Activated CD4-positive, alpha-beta T cell treated with anti-CD3 and anti-CD28 coated beads, Interleukin-2, amount 50 U/mL, for 16 hours (primary cell): Measurements from ENCODE around the gene ITPKB.

Source experiments
- DNase-seq: peaks from one replicate; pipeline ENCODE4 v3.0.0-alpha.2; 2020

Gene ITPKB

DNA sequence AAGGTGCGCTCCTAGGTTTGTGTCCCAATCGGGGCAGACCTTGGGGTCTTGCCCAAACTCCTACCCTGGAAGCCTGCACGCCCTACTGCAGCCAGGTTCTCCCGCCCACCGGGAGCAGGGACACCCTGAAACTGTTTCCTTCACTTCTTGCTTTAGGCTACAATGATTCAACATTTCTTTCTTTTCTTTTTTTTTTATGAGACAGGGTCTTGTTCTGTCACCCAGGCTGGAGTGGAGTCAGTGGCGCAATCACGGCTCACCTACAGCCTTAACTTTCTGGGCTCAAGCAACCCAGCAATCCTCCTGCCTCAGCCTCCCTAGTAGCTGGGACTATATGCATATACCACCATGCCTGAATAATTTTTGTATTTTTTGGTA lies 75.8 kb downstream of the ITPKB start:
- DNase-seq = no peak

DNA sequence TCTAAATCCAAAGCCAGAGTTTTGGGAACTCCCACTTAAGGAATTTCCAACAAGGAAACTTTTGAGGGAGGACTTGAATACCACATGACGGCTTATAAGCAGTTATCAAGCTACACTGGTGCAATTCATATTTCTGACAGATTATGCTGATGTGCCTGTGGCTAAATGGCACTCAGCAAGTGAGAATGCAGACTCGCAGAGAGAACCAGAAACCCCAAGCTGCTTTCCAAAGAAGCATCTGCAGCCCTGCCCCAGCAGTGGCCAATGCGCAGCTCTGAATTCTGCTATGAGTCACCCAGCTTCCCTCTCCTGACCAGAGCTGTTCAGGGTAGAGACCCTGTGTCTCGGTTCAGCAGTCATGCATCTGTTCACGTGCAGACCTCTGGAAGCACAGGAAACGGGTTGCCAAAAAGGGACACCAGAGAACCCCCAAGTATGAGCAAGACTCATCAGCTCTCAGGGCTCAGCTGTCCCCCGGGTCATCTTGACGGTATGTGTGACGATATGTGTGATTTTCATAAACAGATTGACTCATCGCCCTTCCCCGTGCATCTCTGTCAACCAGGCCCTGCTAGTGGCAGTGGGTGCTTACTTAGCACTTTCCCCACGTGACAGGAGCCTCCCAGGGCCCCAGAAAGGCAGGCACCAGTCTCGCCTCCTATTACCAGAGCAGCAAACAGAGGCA lies 76.3 kb downstream of the ITPKB start:
- DNase-seq = peak; percentile 97

DNA sequence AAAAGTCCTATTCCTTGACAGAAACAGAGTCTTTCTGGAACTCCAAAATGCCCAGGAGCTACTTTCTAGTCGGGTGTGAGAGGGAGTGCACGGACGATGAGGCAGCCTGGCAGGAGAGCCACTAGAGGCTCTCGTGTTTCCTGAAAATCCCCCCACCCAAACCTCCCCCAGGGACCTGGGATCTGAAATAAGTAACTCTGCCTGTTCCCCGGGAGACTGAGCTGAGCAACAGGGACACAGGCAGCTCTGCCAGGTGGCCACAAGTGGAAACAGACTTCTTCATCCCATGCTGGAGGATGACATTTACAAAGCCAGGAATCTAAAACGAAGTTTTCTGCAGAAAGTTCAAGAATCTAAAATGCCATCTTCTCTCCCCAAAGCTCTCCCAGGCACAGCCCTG lies 77.1 kb downstream of the ITPKB start:
- DNase-seq = no peak

DNA sequence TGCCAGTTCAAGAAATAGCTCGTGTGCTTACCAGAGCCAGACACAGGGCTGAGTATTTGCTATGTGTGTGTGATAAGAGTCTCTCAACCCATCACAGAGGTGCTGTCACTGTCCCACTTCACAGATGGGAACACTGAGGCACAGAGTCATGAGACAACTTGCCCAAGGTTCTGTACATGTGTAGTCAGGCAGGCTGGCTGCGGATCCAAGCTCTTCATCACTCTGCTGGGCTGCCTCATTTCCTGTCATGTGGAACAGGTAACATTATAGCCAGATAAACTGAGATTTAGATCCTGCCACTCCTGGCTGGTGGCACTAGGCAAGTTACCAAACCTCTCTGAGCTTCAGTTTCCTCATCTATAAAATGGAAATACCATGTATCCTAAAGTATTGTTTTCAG lies 77.8 kb downstream of the ITPKB start:
- DNase-seq = no peak

DNA sequence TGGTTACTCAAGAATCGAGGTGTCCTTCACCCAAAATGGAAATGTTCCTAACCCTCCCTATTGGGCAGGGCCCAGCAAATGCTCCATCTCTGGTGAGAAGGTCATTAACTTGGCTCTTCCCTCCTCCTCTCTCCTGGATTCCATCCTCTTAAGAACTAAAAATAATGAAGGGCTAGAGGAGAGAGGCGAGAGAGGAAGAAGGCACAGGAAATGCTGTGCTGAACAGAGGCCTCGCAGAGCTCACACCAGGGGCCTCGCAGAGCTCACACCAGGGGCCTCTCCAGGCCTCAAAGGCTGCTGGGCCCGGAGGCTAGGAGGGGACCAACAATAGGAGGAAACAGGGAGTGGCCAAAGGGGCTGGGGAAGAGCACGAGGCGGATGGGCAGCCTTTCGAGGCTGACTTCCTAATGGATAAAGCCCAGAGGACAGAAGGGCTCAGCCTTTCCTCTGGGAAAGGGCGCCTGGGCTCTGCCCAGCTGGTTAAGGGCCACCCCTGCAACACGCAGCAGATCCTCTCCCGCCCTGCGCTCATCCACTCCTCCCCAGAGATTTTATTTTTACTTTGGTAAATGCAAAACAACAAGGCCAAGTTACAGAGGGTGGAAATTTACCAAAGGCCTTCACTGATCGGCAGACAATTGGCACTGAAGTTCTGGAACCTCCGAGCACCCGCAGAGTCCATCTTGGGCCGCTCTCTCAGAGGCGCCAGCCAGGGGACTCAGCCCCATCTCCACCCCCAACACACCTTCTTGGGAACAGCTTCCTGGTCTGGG lies 78.5 kb downstream of the ITPKB start:
- DNase-seq = no peak

DNA sequence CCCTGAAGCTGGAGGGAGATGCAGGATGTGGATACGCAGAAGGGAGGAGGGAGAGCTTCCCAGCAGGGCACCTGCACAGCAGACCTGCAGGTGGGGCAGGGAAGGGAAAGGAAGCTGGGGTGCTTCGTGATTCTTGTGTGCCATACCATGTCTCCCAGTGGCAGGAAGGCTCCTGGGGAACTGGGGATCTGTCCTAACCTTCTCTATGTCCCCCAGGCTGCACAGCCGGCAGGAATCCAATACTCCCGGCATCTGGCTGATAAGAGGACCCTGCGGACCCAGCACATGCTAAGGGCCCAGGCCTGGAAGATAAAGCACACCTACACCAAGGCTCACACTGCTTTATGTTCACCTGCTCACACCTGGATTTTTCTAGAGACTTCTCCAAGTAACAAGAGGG lies 79.4 kb downstream of the ITPKB start:
- no peak for DNase-seq

DNA sequence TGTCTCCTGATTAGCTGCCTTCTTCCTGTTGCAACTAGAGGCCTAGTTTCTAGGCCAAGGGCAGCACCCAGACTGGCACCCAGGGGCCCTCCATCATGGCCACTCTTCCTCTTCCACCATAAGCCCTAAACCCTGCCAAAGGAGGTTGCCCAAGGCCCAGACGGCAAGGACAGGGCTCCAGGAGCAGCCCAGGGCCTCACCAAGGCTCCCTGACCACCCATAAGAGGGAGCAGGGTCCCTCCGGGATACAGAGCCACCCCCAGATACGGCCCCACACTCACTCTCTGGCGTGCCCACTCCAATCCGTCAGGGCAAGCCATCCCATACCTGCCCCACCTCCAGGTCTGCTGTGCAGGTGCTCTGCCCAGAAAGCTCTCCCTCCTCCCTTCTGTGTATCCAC lies 79.9 kb downstream of the ITPKB start:
- DNase-seq = no peak

DNA sequence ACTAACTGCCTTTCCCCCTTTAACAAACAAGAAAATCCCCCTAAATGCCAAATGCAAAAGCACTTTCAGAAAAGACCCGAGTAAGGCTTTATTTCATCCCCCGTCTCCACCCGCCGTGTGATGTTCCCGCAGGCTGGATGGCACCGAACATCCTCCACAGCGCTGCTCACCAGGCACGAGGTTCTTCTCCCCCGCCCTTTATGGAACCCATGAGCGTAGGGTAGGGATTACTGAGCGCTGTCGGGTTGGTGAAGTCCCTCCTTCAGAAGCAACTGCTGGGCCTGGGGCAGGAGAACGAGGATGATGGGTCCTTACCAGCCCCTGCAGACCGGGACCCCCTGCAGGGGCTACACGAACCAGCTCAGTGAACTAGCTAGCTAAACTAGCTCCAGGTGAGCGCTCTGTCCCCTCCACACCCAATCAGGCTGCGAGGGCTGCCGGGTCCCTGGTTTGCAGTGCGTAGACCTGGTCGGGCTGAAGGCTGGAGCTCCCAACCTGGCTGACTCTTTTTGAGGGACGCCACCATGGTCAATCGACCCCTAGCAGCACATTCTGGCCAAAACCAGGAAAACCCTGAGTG lies 80.4 kb downstream of the ITPKB start:
- no peak for DNase-seq

DNA sequence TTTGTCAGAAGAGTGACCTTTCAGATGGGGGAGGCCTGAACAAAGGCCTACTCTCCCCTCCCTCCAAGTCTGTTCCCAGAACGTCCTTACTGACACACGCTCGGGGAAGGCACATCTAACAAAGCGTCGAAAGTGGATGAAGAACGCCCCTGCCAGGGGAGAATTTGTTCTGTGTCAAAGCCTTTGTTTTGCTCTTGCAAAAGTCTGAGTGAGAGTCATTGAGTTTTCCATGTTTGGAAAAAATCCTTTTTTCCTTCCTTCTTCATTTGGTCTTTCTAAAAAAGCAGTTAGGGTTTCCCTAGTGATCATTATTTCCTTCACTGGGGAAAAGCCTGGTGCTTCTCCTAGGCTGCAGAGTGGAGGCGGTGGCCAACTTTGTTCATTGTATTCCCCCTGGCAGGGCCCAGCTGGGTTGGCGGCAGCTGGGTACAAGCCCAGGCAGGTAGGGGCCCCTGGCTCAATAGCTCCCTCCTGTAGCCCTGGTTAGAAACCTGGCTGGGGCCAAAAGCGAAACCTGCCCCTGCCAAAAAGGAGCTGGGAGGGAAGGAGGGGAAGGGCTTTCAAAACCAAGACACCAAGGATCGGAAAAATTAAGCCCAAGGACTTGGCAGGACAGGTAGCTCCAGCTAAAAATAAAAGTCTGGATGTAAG lies 81.1 kb downstream of the ITPKB start:
- no peak for DNase-seq

DNA sequence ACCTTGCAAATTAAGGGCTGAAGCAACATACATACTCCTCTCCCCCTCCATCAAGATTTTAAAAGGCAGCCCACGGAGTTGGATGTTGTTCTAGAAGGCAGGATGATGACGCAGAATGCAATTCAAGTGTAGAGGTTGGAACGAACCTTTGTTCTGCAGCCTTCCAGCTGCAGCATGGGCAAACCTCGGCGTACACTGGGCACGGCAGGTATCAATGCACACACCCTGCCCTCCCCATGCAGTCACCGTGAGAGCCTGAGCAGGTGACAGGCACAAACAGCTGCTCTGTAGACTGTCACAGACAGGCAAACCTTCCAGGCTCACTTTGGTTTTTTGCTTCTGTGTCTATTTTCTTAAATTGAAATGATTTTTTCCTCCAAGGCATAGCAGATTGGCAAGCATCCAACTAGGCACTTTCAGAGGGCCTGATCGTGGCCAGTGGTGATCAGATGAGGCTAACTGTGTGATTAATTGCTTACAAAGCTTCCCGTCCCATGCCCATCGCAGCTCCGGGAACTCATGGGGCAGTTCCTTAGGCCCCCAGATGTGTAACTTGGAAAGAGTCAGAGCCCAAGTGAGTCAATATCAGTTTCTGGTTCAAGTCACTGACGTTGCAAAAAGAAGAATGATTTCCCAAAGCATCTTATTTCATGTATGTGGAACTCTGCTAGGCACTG lies 82.3 kb downstream of the ITPKB start:
- DNase-seq = no peak

DNA sequence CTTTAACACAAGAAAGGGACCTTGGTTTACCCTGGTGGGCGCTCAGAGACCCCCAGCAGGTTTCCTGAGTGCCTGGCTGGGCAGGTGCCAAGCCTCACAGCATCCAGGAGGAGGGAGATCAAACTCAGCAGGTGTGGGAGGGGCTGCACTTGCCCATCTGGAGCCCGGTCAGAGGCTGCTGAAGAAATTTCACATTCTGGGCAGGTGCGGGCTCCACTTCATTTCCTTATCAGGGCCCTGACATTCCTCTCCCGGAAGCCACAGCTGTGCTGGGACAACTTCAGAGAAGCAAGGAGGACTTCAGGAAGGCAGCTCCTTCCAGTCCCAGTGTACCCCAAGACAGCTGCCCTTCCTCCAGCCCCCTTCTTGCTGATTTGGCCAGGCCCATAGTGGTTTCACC lies 82.9 kb downstream of the ITPKB start:
- DNase-seq = no peak

DNA sequence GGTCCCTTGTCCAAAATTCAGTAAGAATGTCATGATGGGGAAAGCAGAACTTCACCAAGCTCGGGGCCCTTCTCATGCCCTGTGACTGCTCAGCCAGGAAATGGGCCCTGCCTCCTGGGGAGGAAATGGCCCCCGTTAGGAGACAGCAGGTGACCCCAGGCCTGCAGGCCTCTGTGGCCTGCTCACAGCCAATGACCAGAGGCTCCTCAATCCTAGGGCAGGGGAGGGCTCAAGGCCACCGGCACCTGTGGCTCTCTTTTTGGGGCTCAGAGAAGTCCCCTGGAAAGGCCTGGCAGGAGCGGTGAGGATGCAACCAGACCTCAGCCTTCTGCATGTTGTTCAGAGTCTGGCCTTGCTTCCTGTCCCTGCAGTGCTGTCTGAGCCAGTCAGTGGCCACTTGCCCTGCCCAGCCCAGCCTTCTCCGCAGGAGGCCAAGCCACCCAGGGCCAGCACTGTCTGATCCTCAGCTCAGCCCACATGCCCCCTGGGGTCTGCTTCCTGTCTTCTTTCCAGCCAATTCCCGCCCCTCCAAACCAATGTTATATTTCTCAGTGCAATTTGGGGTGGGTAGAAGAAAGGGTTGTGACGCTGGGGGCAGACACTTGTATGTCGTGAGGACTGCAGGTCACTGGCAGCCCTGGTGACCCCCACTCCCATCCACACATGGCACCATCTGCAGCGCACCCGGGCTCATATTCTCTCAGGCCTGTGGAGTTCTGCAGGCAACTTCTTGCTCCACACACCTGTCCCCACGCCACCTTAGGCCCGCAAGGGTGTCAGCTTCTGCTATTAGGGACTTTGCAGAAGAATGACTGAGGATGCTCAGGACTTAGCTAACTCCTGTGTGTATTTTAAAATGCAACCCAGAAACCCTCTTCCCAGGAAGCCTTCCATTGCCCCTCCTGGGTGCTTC lies 83.6 kb downstream of the ITPKB start:
- no peak for DNase-seq

DNA sequence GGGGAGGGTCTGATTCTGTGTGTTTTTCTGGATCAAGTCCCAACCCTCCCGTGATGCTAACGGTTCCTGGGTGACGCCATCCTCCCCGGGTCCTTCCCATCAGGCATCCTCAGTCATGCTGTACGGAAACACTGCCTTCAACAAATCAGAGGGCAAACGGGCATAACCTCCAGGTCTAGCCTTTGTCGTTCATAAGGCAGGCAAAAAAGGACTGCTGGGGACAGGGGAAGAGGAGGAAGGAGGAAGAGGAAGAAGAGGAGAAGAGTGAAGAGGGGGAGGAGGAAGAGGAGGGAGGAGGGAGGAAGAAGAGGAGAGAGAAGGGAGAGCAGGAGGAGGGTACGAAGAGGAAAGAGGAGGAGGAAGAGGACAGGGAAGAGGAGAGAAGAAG lies 84.4 kb downstream of the ITPKB start:
- DNase-seq = no peak

DNA sequence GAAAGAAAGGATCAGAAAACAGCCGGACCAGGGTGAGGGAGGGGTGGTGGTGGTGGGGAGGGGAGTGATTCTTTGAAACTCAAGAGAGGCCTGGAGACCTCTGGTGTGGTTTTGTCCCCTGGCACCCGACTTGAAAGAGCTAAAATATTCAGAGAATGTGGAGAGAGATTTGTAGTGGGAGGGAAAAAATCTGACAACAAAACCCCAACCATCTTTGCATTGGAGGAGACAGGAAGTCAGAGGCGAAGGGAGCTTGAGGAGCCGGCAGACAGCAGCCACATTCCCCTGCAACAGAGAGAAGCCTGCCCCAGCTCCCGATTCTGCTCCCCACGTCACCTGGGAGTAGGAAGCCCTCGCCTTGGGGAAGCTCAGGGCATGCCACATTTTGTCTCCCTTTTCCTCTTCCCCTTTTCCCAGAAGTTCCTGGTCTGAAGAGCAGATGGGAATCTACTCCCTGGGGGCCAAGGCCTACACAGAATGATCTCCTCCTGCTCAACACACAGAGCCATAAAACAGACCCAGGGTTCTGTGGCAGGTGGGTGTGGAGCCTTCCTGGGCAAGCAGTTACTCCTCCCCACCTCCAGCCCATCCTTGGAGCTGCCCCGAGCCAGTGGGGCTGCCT lies 84.9 kb downstream of the ITPKB start:
- no peak for DNase-seq

DNA sequence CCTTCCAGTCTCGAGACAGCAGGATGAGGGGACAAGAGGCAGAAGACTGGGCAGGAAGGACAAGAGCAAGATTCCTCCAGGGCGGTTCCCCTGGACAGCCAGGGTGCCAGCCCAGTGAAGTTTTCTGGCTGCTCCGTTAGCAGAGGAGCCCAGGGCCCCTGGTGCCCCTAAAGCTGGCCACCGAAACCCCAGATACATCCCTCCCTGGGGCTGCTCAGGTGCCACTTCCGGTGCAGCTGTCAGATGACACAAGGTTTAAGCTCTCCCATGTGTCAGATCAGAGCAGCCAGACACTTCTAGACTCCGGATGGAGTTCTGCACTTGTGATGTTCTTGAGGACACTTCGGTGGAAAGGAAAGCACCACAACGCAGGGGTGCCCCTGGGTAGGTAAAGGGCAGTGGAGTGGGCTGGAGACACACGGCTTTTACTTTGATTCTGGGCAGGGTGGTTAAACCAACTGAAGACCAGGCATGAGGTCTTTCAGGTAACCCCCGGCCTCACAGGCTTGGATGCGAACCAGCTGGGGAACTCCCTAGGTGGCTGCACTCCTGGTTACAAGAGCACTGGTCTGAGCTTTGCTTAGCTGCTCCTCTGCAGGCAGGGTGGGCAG lies 85.7 kb downstream of the ITPKB start:
- DNase-seq = peak; percentile 68

DNA sequence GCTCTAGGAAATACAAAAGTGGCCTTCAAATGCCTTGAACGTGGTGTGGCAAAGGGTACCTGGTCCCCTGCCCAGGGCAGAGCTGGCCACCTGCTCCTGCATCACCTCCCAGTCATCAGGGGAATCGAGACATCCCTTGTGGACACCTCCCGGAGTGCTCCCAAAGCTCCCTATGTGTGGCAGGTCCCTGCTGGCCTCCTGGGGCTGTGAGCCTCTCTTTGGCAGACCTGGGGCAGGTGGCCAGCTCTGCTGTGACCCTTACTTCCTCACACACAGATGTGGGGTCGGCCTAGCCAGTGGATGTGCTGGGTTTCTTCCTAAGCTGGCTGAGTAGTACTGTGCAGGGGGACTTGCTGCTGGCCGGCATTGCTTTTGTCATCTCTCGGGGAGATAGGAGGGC lies 86.5 kb downstream of the ITPKB start:
- DNase-seq = no peak

DNA sequence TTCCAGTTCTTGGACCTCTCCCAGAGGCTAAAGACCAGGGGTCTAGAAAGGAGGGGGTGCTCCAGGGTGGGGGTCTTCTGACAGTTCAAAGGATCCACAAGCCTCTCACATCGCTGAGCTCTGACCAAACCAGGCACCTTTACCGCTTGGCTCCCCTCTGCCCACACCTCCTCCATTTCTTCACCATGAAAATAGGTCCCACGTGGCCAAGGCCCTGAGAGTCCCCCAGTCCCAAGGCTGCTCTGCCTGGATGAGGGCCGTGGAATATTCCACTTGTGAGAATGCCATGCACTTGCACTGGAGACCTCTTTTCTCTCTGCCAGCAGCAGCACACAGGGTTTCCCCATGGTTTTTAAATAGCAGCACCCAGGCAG lies 87.4 kb downstream of the ITPKB start:
- DNase-seq = no peak

DNA sequence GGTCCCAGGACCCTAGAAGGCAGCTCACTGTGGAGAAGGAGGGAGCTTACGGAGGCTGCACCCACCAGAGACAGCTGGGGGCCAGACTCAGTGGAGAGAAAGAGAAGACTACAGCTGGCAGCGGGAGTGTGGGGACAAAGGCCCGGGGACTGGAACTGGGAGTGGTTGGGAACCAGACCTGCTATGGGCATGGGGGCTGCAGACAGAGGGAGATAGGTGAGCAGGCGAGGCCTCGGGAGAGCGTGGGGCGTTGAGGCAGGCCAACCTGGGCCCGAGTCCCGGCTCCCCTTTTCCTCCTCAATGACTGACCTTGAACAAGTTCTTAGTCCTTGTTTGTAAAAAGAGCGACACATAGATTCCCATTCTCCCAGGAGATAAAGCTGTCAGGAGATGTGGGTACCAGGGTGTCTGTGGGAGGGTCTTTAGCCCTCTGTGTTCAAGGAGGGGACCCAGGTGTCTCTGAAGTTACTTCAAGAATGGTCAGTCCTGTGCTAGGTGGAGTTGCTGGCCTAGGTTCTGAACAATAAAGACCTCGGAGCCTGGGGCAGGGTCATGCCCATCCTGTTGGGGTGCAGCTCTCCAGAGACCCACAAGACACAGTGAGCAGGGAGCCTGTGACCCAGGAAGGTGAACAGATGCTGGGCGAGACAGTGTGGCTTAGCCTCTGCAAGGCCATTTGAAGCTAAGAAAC lies 87.9 kb downstream of the ITPKB start:
- no peak for DNase-seq

DNA sequence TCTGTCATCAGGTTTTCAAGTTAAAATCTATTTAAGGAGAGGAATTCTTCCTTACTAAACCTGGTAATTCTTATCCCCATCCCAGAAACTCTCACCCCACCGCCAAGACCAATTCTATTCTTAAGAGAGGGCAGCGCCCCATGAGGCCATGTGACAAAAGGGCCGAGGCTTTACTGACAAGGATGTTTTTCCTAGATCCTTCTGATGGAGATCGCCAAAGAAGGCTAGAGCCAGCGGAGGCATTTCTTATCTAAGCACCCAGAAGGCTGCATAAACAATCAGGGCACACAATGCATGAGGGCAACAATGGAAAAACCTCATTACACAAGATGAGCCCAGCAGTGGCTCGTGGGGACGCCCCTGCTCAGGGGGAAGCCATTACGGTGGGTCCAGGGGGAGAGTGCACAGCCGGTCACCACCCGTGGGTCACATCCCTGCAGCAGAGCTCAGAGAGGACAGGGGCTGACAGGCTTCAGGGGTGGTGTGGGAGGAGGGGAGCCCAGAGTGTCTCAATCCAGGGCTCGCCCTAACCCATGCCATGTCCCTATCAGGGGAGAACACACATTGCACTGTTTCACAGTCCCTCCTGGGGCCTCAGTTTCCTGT lies 88.7 kb downstream of the ITPKB start:
- no peak for DNase-seq

DNA sequence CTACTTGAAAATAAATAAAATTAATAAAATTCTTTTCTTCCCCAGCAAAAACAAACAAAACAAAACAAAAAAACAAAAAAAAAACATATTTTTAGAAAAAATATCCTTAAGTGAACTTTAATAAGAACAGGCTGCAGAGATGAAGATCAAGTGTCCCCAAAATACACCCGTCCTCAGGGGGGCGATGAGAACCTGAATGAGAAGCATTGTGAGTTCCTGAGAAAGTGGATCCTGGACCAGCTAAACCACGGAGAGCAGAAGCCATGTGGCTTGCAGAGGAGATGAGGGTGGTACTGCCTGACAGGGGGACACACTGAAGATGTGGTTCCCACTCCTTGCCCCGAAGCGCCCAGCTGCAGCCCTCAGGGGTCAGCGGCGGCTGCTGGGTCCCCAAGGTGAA lies 89.3 kb downstream of the ITPKB start:
- DNase-seq = no peak
